HG03039 (cell line): ENCODE data around the gene C9orf43.
"Not testable (repeated sequence)": the region's sequence is repeated elsewhere in the genome, so short reads cannot be mapped to it uniquely, and the experiment has no call there.

Experiments used
- ATAC-seq: cut with Tn5 transposase; IDR thresholded peaks from one replicate; pipeline ENCODE4 v1.9.1; 2021; ENCODE audit warnings: mild to moderate bottlenecking, moderate library complexity; ENCODE audit not compliant: unreplicated experiment

The C9orf43 gene

DNA sequence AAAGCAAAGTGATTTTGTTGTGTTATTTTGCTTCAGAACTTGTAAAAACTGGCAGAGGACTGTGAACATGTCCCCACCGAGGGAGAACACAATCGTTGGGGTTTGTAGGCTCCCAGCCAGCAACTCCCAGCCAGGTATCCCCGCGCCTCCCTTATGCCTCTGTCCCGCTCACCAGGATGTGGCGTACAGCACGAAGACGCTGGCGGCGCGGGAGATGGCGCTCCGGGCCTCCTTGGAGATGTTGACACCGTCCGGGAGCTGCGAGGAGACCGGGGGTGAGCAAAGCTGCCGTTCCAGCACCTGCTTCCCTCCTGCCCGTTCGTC is 702 bp upstream of the C9orf43 start:
- ATAC-seq = peak; percentile 4

DNA sequence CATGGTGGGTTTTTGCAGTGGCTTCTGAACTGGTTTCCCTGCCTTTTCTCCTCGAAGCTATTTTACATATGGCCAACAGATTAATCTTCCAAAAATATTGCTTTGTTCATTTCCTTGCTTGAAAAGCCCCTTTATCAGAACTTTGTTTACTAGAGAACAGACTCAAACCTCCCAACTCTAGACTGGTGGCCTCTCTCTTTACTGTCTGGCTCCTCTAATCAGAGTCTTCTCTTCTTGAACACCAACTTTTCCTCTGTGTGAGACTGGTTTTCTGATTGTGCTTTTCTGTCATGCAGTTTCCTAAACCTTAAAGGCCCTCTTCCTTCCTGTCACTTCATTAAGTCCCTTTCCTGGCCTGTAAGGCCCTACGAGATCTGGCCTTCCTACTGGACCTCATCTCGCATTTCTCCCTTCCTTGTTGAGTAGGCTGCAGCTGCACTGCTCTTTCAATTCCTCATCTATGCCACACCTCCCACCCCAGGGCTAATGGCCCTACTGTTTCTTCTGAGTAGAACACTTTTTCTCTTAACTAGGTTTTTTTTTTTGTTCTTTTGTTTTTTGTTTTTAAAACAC is 5.7 kb downstream of the C9orf43 start:
- peak; percentile 86 for ATAC-seq

DNA sequence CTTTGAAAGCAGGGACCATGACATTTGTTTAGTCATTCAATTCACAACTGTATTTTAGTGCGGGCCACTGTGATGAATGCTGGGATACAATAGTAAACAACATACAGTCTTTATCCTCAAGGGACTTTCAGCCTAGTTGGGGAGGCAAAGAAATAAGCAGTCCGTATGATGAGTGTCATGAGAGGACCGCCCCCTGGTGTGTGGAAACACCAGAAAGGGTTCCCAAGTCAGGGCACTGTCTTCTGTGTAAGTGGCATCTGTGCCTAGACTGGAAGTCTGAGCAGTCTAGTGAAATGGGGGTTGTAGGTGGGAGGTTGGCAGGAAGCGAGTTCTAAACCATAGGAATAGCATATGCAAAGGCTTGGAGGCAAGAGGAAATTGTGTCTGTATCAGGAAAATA is 6.8 kb downstream of the C9orf43 start:
- no peak for ATAC-seq

DNA sequence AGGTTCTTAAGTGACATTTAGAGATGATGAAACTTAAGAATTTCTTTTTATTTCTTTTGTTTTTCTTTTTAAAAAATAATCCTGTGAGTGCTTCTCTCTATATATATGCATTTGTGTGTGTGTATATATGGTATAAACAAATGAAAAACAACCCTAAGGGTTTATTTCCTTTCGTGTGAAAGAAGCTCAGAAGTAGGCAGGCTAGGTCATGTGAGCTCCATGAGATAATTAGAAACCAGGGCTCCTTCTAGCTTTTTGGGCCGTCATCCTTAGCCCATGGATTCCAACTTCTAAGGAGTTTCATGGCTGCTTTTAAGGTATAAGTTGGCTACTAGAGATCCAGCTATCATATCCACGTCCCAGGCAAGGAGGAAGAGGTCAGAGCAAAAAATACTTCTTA is 11.2 kb downstream of the C9orf43 start:
- no peak for ATAC-seq

DNA sequence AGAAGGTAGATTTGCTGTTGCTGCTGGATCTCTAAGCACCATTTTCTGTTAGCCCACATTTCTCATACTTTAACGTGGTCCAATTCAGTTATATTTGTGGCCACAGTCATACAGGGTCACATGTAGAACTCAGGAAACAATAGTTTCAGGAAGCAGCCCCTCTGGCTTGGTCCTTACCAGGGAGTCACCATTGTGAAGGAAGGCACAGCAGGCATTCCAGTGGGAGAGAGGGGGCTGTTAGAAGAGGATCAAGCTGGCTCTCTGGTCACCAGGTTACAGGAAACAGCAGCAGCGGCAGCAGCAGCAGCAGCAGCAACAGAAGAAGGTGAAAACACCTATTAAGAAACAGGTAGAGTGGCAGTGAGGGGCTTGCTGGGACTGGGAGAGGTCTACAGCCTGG is 14.5 kb downstream of the C9orf43 start:
- no peak for ATAC-seq

DNA sequence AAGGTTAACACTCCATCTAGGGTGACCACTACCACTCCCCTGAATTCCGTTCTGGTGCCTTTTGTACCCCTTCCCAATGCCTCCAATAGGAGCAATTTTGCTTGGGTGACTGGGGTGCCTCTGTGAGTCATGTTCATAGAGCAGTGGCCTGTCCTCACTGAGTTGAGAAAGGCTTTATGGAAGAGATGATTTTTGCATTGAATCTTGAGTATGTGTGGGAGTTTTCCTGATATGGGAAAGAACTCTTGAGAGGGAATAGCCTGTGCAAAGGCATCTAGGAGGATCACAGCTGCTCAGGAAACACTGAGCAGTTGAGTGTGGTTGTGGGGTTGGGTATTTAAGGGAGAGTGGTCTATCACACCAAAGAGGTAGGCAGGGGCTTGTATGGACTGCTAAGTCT is 16.2 kb downstream of the C9orf43 start:
- no peak for ATAC-seq

DNA sequence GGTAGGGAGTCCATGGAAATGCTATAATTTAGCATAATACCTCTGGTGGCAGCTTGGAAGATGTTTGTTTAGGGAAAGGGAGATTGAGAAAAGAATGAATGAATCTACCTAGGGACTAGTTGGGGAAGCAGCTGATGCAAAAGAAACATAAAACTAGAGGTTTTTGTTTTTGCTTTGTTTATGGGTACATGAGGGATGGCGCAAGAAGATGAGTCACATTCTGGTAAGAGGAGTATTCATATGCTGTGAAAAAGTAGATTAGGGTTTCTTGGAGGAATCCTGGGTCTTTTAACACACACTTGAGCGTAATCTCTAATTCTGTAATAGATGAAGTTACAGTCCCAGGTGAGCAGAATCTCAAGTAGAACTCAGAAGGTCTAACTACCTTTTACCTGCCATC is 17.1 kb downstream of the C9orf43 start:
- ATAC-seq = no peak

DNA sequence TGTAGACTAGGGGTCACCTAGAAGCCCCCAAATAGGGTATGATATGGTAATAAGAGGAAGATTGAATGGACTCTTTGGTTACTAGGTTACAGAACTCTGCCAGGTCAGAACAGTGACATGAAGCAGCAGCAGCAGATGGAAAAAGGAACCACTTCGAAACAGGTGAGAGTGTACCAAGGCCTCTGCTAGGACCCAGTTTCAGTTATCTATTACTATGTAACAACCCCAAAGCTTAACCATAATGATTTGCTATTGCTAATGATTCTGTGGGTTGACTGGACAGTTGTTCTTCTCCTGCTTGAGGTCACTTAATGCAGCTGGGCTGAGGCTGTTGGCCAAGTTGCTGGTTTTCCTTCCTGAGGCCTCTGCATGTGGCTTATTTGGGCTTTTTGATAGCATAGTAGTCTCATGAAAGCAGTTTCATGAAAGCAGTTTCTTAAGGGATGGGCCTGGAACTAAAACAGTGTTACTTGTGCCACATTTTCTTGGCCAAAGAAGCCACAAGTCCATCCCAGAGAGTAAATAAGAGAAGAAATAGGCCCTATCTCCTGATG is 17.6 kb downstream of the C9orf43 start:
- ATAC-seq = no peak

DNA sequence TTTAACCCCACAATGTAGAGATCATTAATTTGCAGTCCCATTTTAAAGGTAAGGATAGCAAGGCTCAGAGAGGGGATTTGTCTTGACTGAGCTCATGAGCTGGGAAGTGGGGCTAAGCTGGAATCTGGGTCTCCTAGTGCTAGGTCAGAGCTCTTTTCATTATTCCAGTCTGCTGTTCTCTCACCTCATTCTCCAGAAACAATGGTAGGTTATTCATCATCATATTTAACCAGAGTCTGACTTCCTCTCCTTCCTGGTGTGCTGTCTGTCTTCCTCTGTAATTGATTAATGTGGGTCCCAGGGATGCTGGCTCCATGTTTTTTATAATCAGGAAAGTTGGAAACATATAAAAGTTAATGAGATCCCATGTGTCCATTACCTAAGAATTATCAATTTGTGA is 20.6 kb downstream of the C9orf43 start:
- ATAC-seq = no peak

DNA sequence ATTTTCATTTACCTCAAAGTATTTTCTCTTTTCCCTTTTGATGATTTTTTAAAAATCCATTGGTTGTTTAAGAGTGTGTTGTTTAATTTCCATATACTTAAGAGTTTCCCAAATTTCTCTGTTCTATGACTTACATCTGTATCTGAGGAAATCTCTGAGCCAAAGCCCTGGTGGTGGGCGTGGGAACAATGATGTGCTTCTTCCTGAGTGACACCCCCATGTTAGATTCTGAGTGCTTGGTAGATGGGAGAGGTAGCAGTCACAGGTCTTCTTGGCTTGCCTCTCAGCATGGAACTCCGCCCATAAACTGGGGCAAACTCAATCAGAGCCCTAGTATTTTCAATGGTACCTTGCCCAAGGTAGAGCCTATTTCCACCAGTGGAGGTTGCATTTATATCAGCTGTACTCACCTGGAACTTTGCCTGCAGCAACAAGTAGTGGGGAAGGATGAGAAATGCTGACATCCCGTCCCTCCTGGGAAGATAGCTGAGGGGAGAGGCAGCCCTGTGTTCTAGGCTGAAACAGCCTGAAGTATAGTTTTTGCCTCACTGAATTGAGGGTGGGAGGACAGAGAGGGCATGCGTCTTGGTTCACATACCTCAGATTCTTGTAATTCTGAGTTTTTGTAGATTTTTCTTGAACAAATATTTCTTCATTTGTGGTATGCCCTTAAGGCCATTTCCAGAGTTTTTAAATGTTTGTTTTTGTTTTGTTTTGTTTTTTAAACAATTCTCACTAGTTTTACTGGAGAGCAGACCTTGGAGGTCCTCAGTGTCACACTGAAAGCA is 26.4 kb downstream of the C9orf43 start:
- ATAC-seq = no peak

DNA sequence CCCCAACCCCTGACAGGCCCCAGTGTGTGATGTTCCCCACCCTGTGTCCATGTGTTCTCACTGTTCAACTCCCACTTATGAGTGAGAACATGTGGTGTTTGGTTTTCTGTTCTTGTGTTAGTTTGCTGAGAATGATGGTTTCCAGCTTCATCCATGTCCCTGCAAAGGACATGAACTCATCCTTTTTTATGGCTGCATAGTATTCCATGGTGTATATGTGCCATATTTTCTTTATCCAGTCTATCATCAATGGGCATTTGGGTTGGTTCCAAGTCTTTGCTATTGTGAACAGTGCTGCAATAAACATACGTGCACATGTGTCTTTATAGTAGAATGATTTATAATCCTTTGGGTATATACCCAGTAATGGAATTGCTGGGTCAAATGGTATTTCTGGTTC is 27.2 kb downstream of the C9orf43 start:
- not testable (repeated sequence) for ATAC-seq

DNA sequence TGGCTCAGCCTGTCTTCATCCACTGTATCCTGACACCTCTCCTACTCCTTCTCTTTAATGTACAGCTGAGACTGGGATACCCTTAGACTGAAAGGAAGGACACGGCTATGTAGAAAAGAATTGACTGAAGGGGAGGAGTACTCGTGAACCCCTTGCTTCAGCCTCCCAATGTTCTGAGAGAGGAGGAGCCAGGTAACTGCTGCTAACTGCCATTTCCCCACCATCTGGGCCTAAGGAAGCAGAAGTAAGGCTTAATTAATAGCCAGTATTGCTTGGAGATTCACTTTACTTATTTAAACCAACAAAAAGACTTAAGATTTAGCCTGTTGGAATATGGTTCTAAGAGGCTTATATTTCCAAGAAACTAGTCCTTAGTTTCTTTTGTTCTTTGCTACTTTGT is 34.2 kb downstream of the C9orf43 start:
- ATAC-seq = no peak

DNA sequence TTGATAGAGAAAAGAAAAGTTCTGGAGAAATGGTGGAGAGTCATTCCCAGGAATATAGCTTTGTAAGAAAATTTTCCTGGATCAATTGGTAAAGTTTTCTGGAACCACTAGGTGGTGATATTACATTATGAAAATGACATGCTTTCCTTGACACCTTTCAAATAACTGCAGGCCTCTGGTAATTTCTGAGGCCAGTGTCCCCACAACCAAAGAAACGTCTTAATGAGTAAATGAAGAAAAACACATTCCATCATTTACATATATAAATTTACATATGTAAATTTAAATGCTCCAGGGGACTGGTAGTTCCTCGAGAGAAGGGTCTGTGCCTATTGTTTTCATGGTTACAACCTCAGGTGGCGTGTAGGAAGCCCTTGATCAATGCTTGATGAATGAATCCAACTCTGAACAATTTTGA is 35.8 kb downstream of the C9orf43 start:
- ATAC-seq = no peak

DNA sequence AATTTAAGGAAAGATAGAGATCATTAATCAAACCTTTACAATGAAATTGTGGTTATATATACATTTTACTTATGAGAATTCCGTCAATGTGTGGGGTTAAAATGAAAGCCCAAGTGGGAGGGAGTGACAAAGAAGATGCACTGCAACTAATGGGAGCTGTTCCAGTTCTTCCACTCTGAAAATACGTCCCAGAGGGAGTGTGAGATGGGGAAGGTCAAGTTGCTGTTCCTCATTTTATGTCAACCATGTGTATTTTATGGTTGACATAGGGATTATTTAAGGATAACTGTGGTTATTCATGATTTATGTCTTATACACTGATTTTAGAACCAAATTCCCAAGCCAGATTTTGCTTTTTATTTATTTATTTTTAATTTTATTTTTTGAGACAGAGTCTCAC is 38.8 kb downstream of the C9orf43 start:
- ATAC-seq = no peak

DNA sequence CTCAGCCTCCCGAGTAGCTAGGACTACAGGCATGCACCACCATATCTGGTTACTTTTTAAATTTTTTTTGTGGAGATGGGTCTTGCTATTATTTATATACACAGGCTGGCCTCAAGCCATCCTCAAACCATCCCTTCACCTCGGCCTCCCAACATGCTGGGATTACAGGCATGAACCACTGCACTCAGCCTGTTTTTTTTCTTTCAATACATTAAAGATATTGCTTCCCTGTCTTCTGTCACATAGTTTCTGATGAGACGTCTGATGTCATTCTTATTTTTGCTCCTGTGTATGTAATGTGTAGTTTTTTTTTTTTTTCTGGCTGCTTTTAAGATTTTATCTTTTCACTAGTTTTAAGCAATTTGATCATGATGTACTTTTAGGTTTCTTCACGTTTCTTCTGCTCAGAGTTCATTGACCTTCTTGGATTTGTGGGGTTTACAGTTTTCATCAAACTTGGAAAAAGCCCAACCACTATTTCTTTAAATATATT is 41.6 kb downstream of the C9orf43 start:
- ATAC-seq = no peak

DNA sequence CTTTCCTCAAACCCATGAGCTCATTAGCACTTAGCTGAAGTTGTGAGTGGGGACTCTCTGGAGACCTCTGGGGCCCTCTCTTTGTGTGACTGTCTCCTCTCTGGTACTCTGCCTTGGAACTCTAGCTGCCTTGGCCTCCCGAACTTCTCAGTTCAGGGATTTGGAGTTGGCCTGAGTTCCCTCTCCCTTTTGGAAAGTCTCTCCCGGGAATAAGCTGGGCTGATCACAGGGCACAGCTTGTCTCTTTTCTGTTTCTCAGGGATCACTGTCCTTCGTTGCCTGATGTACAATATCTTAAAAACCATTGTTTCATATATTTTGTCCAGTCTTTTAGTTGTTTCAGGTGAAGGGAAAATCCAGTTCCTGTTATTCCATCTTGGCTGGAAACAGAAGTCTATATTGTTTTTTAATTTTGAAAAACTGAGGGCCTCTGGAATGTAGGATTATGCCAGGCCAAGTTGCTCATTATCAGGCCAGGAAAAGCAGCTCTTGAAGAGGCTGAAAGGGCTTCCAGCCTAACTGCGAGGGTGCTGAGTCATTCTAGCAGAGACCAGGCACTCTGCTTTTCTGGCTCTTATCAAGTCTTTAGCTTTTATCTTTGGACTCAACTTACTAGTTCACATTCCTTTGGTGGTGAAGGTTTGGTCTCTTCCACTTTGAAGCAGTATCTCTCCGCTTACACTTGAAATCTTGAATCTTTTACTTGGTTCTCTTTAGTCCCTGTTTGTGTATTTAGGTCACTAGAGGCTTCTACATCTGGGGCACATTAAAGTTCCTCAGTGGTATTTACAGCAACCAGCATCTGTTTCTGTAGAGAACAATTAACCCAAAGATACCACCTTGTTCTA is 44.6 kb downstream of the C9orf43 start:
- no peak for ATAC-seq

DNA sequence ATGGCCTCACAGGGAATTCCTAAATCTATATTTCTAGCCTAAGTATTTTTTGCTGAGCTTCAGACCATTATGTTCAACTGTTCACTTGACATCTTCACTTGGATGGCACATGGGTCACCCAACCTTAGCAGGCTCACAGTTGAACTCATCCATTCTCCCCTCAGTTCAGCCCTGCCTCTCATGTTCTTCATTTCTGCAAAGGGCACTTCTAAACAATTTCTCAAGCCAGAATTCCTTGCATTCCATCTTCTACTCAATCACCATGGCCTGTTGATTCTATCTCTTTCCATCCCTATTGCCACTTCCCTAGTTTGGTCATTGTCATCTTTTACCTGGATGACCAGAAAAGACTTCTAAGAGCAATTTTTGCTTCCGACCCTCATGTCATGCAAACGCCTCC is 45.7 kb downstream of the C9orf43 start:
- ATAC-seq = no peak

DNA sequence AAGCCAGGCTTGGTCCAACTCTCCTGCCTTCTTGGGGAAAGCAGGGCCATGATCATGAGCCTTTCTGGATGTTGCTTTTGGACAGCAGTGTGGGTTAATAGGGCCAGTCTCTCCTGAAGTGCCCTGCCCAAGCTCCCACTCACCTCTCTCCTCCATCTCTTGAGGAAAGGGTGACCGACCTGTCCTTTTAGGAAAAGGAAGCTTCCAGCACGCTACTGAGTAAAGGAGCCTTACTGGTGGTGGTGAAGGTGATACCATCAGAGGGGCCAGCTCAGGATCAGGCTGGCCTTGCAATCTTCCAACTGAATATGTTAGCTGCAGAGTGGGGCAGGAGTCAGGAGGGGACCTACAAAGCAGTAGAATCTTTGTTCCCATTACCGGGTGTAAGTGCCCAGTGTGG is 50.7 kb downstream of the C9orf43 start:
- no peak for ATAC-seq

DNA sequence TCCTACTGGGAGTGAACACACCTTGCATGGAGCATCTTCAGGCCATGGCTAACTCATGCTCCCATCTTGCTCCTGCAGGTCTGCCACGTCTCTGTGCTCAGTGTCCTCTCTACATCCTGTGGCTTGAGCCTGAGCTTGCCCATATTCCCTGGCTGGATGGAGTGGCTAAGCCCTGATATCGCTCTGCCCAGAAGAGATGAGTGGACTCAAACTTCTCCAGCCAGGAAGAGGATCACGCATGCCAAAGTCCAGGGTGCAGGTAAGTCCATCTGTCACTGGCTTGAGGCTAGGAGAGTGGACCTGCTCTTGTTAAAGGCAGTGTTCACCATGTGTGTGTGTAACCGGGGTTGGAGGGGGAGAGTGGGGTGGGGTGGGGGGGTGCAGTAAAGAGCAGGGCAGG is 51.4 kb downstream of the C9orf43 start:
- ATAC-seq = no peak

DNA sequence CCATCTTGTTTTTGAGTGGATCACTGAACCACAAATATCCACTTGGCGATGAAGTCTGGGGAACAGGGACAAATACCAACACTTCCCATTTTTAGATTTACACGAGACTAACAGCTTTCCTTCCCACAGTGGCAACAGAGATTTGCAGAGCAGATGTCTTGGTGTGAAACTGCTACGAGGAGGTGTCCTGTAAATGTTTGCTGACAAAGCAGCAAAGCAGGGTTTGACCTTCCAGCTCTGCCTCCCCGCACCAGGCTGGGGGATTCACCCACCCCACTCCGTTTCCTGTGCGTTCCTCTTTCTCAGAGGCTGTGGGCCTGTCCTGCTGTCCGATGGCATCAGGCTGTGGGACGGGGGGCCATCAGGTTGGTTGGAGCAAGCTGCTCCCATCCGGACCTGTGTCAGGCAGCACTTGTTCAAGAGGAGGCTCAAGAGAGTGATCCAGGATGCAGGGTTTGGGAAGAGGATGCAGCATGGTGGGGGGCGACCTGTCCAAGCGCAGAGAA is 52.3 kb downstream of the C9orf43 start:
- ATAC-seq = no peak
